ENCODE measurements around the gene RNF217. TPM values are rescaled to one million over a fixed set of nuclear protein-coding genes. Genes with fewer than 3 reads are reported as not detected.

Gene RNF217
- total and polyA plus RNA-seq, 2 donors from 2014 or later: 3.1 to 18.7 TPM

GRCh38 chr6:125018136-125018535 is 55.9 kb downstream of the RNF217 start:
- intact Hi-C loops (cut with DNase I): no loop called here
- Histone ChIP-seq H3K27ac (ENCODE audit: low read depth in 2 of 2, low read length in 2 of 2) (no peak overlapping the region), H3K4me1 (ENCODE audit: control insufficient read depth in 2 of 3, insufficient read depth in 2 of 3, low read depth in 1 of 3, low read length in 3 of 3) (no peaks in the 10 kb centered on the region), H3K36me3 (ENCODE audit: control insufficient read depth in 2 of 3, insufficient read depth in 3 of 3, low read length in 3 of 3) (no peaks in the 10 kb centered on the region), H3K27me3 (ENCODE audit: control insufficient read depth, insufficient read depth, low read length) (no peaks in the 10 kb centered on the region), H3K9ac (ENCODE audit: low read length in 3 of 3) (no peak overlapping the region), H3K4me3 (ENCODE audit: low read length in 3 of 3) (no peak overlapping the region), H3K9me3 (ENCODE audit: control insufficient read depth in 2 of 3, insufficient read depth in 1 of 3, low read length in 3 of 3) (no peaks in the 10 kb centered on the region)
- DNase-seq (no peak), FAIRE-seq (no peak)
- TF ChIP-seq CTCF (IDR thresholded peaks at IDR 0.05; ENCODE audit: borderline replicate concordance, extremely low read depth, insufficient read depth): no peak

DNA sequence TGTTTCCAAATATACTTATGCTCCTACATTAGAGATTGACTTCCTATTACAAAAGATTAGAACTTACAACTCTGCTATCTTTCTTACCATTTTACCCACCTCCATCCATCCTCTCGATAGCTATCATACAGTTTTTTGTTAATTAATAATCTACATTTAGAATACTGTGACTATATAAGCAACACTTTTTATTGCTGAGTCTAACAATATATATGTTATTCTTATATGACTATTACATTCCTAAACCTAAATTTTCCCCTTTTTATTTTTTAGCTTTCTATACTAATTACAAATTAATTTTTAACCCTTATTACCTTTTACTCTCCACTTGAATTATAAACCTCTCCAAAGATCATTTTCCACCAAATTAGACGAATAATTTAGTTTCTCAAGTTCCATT is 57.0 kb downstream of the RNF217 start:
- FAIRE-seq (no peak), DNase-seq (no peak)
- no peaks in the 10 kb centered on the region for H3K27me3 ChIP-seq (ENCODE audit: control insufficient read depth, insufficient read depth, low read length)
- no peaks in the 10 kb centered on the region for H3K4me1 ChIP-seq (ENCODE audit: control insufficient read depth in 2 of 3, insufficient read depth in 2 of 3, low read depth in 1 of 3, low read length in 3 of 3)
- H3K9me3 ChIP-seq (ENCODE audit: control insufficient read depth in 2 of 3, insufficient read depth in 1 of 3, low read length in 3 of 3): no peaks in the 10 kb centered on the region
- intact Hi-C loops (cut with DNase I): no loop called here
- H3K4me3 ChIP-seq (ENCODE audit: low read length in 3 of 3): no peak overlapping the region
- H3K36me3 ChIP-seq (ENCODE audit: control insufficient read depth in 2 of 3, insufficient read depth in 3 of 3, low read length in 3 of 3): no peaks in the 10 kb centered on the region
- TF ChIP-seq CTCF (IDR thresholded peaks at IDR 0.05; ENCODE audit: borderline replicate concordance, extremely low read depth, insufficient read depth): no peak
- H3K9ac ChIP-seq (ENCODE audit: low read length in 3 of 3): no peak overlapping the region
- no peak overlapping the region for H3K27ac ChIP-seq (ENCODE audit: low read depth in 2 of 2, low read length in 2 of 2)

GRCh38 chr6:125019918-125020317 is 57.7 kb downstream of the RNF217 start:
- DNase-seq (no peak), FAIRE-seq (no peak)
- Histone ChIP-seq H3K4me3 (ENCODE audit: low read length in 3 of 3) (no peak overlapping the region), H3K9ac (ENCODE audit: low read length in 3 of 3) (no peak overlapping the region), H3K27me3 (ENCODE audit: control insufficient read depth, insufficient read depth, low read length) (no peaks in the 10 kb centered on the region), H3K9me3 (ENCODE audit: control insufficient read depth in 2 of 3, insufficient read depth in 1 of 3, low read length in 3 of 3) (no peaks in the 10 kb centered on the region), H3K4me1 (ENCODE audit: control insufficient read depth in 2 of 3, insufficient read depth in 2 of 3, low read depth in 1 of 3, low read length in 3 of 3) (no peaks in the 10 kb centered on the region), H3K27ac (ENCODE audit: low read depth in 2 of 2, low read length in 2 of 2) (no peak overlapping the region), H3K36me3 (ENCODE audit: control insufficient read depth in 2 of 3, insufficient read depth in 3 of 3, low read length in 3 of 3) (no peaks in the 10 kb centered on the region)
- intact Hi-C loops (cut with DNase I): no loop called here
- no peak for TF ChIP-seq CTCF (IDR thresholded peaks at IDR 0.05; ENCODE audit: borderline replicate concordance, extremely low read depth, insufficient read depth)

GRCh38 chr6:125020385-125020784 is 58.1 kb downstream of the RNF217 start:
- FAIRE-seq: no peak
- Histone ChIP-seq H3K9me3 (ENCODE audit: control insufficient read depth in 2 of 3, insufficient read depth in 1 of 3, low read length in 3 of 3) (no peaks in the 10 kb centered on the region), H3K9ac (ENCODE audit: low read length in 3 of 3) (no peak overlapping the region)

More at GRCh38 chr6:125020385-125020784, 58.1 kb downstream of the RNF217 start:
- intact Hi-C loops (cut with DNase I): no loop called here
- DNase-seq: no peak
- H3K4me1 ChIP-seq (ENCODE audit: control insufficient read depth in 2 of 3, insufficient read depth in 2 of 3, low read depth in 1 of 3, low read length in 3 of 3): no peaks in the 10 kb centered on the region
- H3K27ac ChIP-seq (ENCODE audit: low read depth in 2 of 2, low read length in 2 of 2): no peak overlapping the region
- H3K27me3 ChIP-seq (ENCODE audit: control insufficient read depth, insufficient read depth, low read length): no peaks in the 10 kb centered on the region
- no peaks in the 10 kb centered on the region for H3K36me3 ChIP-seq (ENCODE audit: control insufficient read depth in 2 of 3, insufficient read depth in 3 of 3, low read length in 3 of 3)
- TF ChIP-seq CTCF (IDR thresholded peaks at IDR 0.05; ENCODE audit: borderline replicate concordance, extremely low read depth, insufficient read depth): no peak
- no peak overlapping the region for H3K4me3 ChIP-seq (ENCODE audit: low read length in 3 of 3)

Data from kidney (tissue), 14 donors.